HT-29 (cell line): ENCODE data around the gene PRDM15. TPM values are rescaled to one million over a fixed set of nuclear protein-coding genes. Genes with fewer than 3 reads are reported as not detected.

Experiments
- DNase-seq: peaks from one replicate; pipeline ENCODE4 v3.0.0-alpha.2; 2015; ENCODE audit warnings: low spot score
- total RNA-seq: library from RNA; depleted of rRNA; stranded (reverse); fragments of >200 nt; shearing (Covaris generic); gene quantifications from 2 replicates; pipeline ENCODE4 v1.2.3, GENCODE V29; 2014

Gene PRDM15
- total RNA-seq, 1 experiment from 2014 or later, result 10.9 TPM

DNA sequence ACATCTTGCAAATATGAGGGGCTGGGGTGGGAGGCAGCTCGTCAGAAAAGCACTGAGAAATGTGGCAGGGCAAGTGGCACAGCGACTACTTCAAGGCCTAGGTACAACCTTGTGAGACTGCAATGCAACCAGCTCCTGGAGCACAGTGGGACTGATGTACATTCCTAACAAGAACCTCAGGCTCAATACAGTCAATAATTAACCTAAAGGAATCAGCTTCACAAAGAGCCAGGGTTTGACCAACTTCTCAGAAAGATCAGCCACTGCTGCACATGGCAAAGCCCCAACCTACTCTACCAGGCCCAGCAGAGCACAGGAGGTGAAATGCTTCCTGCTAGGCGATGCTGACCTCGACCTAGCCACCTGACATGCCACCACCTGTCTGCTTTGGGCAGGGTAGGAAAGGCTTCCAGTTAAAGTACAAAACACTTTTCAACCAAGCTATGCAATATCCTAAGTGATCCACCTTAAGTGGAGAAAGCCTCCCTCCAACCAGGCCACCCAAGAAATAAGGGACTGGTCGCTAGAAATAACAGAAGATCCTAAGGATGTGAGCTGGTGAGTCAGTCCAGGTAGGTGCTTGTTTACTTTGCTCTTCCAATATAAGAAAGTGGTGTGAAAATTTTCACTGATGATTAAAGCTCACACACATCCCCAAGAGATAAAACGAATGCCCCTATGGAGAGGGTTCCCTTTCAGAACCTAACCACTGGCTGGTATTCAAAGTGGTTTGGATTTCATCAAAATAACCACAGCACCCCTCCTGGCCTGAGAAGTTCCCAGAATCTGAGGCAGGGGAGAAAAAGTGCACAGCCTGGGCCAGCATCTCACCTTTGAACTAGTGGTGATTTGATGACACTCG is 114.4 kb downstream of the PRDM15 start:
- peak; percentile 56 for DNase-seq

DNA sequence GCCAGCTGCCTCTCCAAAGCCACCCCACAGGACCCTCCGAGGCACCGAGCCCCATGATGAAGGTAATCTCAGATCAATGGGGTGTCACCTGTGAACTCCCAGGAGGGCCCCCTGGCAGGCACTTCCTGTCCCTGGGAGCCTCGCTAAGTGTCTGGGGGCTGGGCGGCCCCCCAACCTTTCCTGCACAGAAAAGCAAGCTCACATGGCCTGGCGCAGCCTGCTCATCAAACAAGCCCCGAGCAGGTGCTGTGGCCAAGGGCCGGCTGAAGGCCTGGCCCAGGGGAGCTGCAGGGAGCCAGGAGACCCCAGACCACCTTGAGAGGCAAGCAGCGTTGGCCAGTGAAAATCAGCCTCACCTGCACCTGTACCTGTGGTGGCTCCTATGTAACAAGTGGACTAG is 115.1 kb downstream of the PRDM15 start:
- no peak for DNase-seq

DNA sequence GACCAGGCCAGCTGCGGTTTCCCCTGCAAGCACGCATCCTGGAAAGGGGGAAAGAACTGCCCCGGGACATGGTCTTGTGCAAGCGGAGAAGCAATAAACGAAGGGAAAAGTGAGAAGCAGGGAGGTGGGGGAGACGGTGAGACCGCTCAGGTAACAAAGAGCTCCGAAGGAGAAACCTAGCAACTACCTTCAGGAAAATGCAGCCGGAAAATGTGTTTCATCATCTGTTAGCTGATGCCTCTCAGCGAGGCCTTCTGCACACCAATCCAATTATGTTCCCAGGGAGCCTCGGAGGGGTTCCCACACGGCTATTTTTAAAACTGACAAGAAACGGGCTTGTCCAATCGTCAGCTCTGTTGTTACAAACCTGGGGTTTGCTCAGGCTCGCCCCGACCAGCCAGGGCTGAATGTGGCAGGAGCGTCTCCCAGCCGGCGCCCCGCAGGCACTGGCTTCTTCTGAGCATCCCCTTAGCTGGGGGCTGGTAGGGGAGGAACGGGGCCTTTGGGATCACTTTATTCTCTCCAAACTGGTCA is 115.7 kb downstream of the PRDM15 start:
- DNase-seq, result no peak

DNA sequence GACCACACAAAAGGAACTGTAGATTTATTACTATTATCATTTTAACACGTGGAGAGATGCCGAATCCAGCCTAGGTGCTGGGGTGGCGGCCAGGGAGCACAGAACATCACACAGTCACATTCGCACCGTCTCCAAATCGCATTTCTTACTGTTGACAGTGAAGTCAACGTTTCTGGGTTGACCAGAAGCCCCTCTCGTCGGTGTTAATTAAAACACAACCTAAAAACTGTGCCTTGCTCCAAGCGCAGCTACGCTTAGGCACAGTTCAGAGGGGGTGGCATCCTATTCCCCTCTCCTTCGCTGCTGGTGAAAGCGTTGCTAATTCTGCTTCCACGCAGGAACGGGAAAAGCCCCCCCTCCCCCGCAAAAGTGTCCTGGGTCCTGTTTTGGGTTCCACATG is 116.4 kb downstream of the PRDM15 start:
- DNase-seq, result no peak

DNA sequence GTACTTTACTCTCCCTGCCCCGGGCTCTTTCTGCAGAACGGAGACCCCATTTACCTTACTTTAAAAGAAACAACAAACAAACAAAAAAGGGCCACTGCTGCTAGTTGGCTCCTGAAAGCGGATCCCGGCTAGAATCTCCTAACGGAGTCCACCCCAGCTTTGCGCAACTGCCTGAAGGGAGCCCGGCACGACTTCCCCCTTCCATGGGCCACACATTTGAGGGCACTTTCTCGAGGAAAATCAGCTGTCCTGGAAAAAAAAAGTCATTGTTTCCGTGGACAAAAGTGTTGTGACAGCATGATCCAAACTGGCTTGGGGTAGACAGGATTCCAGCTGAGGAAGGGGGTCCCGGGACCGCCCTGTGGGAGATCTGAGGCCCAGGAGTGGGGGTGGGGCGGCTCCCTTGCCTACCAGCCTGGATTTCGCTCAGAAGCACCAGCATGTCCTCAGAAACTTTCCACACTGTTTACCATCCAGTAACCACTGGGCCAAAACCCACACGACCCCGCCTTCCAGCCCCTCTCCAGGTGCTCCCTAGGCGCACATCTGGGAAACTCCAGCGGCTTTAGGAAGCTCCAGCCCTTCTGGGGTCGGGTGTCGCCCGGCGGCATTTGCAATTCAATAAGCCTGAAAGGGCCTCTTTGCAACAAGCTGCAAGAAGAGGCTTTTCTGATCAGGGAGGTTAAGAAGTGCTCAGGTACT is 117.1 kb downstream of the PRDM15 start:
- DNase-seq, result no peak

DNA sequence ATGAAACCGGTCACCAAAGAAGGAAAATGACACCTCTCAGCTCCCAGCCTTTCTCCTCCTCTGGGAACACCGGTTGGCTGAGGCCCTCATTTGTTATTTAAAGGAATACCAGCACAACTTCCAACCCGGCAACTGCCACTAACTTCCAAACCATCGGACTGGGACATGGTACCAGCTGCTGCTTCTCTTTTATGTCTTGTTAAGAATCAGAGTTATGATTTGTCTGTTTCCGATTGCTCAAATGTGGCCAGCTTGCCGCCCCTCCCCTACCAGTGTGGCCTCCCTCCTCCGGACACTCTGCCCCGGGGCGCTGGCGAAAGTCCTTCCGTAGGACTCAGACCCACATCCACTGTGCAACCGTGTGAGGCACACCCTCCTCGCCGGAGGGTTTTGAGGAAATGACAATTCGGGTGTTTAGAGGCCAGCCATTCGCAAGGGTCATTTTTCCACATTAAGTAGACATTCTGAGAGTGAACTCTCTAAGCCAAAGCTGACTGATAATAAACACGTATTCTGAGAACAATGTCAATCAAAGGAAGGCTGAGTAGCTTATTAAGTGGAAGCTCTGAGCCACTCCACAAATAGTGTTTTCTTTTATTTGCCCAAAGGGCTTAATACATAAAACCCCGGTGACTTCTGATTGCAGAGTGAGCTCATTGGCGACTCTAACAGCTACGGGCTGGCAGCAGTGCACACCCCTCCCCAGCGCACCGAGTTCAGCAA is 117.8 kb downstream of the PRDM15 start:
- DNase-seq, result no peak

DNA sequence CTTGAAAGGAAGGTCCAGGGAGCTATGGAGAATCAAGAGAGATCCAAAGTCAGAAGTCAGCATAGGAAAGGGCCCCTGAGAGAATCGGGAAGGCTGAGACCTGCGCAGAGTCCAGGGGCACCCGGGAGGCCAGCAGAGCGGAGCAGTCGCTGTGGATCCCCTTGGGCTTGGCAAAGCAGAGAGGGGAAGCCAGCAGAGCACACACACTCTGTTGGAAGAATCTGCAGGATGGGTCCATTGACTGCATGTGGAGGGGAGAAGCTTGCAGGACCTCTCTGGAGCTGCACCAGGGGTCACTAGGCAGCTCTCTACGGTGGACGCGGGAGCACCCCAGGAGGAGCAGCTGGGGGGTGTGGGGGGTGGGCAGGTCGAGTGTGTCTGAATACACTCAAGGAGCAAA is 118.7 kb downstream of the PRDM15 start:
- no peak for DNase-seq

DNA sequence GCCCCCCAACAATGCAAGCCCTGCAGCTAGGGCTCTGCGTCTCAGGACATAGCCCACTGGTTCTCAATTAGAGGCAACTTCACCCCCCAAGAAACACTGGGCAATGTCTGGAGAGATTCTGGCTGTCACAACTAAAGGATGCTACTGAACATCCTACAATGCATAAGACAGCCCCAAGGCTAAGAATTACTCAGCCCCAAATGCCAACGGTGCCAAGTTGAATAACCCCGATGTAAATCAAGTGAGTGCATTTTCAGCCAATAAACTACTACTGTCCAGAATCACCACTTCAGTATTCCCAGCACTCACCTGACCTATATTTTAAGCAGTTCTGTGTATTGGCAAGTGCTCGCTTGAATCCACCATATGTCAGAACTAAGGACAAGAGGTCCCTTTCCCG is 119.2 kb downstream of the PRDM15 start:
- no peak for DNase-seq

DNA sequence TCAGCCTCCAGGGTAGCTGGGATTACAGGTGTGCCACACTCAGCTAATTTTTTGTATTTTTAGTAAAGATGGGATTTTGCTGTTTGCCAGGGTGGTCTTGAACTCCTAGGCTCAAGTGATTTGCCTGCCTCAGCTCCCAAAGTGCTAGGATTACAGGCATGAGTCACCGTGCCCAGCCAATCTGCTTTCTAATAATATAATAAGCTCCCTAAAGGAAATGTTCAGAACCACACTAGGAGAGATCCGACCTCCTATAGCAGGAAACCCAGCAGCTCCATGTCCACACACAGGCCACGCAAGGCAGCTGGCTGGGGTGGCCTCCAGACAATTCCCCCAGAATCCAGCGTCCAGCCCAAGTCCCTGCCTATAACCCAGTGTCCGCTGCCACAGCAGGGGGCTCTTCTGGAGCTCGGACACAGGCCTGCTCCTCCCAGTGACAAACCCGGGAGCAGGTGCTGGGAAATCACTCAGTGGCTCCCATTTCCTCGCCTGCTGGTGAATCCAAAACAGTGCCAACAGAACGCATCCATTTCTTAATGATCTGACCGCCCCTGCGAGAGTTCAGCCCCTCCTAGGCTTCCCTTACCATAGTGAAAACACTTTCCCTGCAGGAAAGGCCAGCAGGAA is 119.8 kb downstream of the PRDM15 start:
- DNase-seq, result no peak

DNA sequence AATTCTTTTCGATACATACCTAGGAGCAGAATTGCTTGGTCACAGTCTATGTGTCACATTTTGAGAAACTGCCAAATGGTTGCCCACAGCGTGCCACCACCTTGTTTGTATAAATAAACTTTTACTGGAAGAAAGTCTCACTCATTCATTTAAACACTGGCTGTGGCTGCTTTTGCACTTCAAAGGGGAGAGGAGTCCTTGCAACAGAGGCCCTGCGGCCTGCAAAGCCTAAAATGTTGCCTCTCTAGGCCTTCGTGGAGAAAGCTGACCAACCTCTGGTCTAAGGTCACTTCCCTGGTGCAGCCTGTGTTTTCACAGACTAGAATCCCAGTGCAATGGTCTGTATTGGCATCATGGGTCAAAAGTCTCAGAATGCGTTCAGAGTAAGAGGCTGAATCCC is 120.6 kb downstream of the PRDM15 start:
- no peak for DNase-seq

DNA sequence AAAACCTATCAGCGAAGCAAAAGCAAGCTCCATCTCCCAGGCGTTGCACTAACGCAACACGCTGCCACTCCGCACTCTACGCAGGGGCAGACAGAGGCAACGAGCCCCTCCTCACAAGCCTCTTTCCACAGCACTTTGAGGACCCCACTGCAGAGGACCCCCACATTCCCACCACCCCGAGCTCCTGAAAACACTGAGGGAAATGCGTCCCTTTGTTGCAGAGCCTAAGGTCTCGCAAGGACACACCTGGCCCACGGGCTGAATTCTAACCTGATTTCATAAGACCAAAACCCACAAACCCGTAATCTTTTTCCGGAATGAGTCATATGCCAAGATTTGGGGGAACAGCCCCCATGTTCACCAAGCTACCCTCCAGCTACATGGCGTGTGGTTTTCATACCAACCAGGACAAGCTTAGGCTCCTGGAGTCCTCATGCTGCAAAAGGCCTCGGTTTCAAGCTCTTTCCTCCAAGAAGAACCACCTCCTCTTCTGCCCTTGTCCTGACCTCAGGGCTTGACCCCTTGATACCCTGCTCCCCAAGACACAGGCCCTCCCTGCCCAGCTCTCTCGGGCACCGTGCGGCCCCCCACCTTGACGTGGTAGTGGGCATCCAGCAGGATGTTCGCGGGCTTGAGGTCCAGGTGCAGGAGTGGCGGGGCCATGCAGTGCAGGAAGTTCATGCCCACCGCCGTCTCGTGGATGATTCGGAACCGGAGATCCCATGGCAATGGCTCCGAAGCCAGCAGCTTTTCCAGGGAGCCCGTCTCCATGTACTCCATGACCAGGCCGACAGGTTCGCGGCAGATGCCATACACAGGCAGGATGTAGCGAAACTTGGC is 123.0 kb downstream of the PRDM15 start:
- DNase-seq, result no peak

DNA sequence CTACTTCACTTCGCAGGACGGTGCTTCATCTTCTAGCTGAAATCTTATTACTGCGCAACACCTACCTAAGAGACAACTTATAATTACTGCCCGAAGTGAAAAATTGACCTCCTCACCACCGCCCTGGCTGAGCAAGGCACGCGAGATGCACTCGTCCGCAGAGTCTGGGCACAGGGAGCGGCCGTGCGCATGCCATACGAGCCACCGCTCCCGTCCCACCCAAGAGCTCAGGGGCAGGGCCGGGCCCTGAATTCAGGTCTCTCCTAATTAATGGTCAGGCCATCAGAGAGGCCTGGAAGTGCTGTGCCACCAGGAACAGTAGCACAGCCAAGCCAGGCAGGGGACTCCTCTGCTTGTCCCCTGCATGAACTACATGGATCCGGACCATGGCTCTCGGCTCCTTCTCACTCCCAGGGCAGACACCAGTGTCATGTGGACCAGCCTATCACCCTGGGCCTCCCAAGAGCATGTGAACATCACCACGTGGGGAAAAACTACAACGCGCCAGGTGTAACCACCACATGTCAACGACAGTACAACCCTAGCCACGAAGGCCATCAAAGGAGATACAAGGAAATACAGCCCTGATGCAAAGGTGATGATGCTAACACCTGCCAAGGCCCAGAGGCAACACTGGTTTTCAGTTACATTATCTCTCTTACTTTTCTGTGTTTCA is 123.7 kb downstream of the PRDM15 start:
- no peak for DNase-seq

DNA sequence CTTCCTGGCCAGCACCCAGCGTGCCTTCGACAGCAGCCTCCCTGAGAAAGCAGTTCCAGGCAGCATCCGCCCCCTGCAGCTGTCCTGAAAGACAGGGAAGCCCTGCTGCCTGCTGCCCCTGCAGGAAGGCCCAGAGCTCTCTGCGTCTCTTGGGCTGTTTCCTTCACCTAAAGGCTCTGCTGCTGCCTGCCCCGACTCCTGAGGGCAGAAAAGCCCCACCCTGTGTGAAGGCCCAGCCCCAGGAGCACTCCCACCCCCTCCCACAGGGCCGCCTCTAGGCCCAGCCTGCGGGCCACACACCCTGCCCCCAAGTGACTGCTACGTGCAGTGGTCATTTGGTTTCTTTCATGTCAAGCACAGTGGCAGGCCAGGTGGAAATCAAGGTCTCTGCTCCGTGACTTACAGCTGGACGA is 124.7 kb downstream of the PRDM15 start:
- no peak for DNase-seq

DNA sequence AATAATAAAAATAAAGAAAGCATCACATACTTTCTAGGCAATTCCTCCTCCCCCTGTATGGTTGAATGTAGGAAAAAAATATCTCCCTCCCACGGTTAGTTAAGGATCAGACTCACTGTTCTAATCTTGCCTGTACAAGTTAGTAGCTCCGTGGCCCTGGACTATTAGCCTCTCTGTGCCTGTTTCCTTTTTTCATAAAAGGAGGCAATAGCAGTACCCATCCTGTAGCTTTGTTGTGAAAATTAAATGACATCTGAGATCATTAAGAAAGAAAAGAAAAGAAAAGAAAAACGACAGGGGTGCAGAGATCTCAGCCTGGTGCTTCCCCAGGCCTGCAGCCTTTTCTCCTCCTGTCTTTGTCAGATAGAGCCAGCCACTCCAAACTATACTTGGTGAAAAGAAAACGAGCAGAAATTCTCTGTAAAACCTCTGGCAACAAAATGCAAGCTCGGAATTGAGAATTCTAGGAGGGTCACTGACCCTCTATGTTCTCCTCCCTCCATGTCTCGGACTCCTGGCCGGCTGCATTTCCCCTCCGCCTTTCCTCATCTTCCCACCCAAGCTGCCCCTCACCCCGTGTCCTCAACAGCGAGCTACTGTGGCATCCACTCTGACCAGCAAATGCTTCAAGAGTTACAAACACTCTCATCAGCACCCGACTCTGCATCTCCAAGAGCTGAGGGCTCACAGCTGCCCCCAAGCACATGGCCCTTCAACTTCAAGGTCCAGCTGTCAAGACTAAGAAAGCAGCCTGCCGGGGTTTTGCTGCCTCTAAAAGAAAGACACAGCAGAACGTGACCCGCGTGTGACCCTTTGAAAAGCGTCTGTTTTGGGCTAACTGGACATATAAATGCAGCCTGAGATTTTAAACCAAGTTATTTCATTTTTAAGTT is 125.9 kb downstream of the PRDM15 start:
- no peak for DNase-seq

DNA sequence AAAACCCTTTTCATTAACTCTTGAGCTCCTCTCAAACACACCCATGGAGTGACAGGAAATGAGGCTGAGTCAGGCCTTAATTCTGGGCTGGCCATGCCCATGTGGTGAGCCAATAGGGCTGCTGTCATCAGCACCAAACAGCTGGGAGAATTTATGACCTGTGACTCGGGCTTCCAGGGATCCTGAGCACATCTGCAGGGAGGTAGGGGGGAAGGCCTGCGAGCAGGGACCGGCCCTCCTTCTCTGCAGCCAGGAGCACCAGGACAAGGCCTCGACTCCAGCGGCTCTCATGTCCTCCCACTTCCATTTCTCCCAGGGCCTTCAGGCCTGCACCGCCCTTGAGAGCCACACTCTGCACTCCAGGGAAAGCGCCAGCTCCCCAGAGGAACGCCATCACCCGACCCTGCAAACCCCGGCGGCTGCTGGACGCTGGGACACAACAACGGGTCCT is 126.9 kb downstream of the PRDM15 start:
- DNase-seq, result no peak

DNA sequence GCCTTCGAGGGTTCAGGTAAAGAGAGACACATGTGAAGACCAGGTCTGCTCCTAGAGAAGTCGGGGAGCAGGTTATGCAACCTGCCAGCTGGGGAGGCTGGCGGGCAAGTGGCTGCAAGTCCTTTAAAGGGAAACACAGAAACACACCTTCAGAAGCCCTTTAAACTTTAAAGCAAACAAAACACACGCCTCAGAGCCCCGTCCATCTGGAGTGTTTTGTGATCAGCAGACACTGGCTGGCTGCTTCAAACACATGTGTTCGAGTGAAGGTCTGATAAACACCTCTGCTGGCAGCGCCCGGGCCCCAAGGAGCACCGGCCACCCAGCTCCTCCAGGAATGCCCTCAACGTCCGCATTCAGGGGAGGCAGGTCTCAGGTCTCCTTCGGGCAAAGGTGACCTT is 127.5 kb downstream of the PRDM15 start:
- DNase-seq, result peak; percentile 76

DNA sequence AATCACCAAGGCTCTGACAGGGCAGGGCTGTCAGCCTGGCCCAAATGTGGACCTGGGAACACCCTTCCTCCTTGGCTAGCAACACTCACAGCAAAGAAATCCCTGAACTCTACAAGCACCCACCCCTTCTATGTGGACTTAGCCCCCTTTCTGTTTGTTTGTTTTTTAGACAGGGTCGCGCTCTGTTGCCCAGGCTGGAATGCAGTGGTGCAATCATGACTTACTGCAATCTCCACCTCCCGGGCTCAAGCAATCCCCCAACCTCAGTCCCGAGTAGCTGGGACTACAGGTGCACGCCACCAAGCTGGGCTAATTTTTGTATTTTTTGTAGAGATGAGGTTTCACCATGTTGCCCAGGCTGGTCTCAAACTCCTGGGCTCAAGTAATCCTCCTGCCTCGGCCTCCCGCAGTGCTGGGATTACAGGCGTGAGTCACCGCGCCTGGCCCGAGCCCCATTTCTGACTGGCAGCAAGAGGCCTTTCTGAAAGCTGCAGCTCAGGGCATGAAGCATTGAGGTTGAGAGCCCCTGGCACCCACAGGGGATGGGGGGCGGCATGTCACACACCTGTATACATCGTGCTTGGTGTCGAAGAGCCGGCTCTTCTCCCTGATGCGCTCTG is 128.5 kb downstream of the PRDM15 start:
- DNase-seq, result no peak

DNA sequence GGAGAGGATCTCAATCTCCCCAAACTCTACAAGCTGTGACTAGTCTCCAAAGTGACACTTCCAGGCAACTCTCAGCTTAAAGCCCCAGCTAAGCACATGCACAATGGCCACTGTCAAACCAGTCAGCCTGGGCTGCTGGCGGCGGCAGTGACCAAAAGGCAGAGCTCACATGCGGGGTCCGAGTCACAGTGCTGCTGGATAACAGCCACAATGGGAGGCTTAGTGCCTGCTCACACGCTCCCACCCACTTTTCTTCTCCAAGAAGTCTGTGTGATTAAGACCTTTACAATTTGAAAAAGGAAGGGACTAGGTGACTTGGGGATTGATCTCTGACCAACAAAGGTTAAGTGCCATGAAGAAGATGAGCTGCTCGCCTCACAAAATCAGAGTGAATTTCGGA is 129.1 kb downstream of the PRDM15 start:
- DNase-seq, result no peak

DNA sequence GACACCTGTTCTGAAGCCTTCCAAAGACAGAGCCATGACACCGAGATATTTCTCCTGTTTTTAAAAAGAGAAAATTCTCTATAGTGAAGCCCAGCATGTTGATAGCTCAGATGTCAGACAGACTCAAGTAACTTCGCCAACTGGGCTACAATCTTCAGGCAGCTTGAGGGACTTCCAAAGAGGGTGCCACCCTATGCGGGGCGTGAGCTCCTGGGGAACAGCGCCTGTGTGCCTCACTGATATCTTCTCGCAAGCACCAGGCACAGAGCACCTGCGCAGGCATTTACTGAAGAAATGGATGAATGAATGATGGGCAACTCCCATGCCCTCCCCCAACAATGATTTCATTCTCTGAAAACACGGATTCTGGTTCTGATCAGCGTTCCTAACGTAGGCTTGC is 129.9 kb downstream of the PRDM15 start:
- DNase-seq, result no peak
